CD8-positive, alpha-beta memory T cell (primary cell): ENCODE results near the gene PRKAB2. TPM values are rescaled to one million over a fixed set of nuclear protein-coding genes. Genes with fewer than 3 reads are reported as not detected.
A peak's percentile ranks its signal among the peaks of the same experiment; 100 is the strongest.
"Not testable (repeated sequence)": the region's sequence is repeated elsewhere in the genome, so short reads cannot be mapped to it uniquely, and the experiment has no call there.

Experiments
- CTCF ChIA-PET: fragments of 350-600 bp; sonication (Branson Sonifier 250); formaldehyde crosslinking; loops from one replicate; lab custom pipeline; 2021; ENCODE audit warnings: antibody characterized with exemption; lab: Charles Lee
- POLR2A ChIA-PET: fragments of 350-600 bp; sonication (Branson Sonifier 250); formaldehyde crosslinking; loops from one replicate; lab custom pipeline; 2021; ENCODE audit warnings: antibody characterized with exemption; lab: Charles Lee
- DNase-seq, 5 donors: peaks; one replicate each; pipeline versions ENCODE4 v3.0.0 to v3.0.0-alpha.2; 2020 to 2022; ENCODE audit warnings: mixed read lengths in 1 of 5
- H3K27ac ChIP-seq: one replicate; pipeline ENCODE4 v1.7.0; 2013; ENCODE audit warnings: low read depth, mild to moderate bottlenecking, low read length, moderate library complexity
- H3K27me3 ChIP-seq: 2 replicates; pipeline ENCODE4 v1.7.0; 2013; ENCODE audit warnings: low read length, mild to moderate bottlenecking; ENCODE audit not compliant: insufficient read depth, poor library complexity, severe bottlenecking
- H3K36me3 ChIP-seq: 2 replicates; pipeline ENCODE4 v1.7.0; 2013; ENCODE audit warnings: mild to moderate bottlenecking, low read length, moderate library complexity; ENCODE audit not compliant: insufficient read depth
- H3K4me1 ChIP-seq: 2 replicates; pipeline ENCODE4 v1.7.0; 2013; ENCODE audit warnings: mild to moderate bottlenecking, low read length, moderate library complexity; ENCODE audit not compliant: insufficient read depth
- H3K4me3 ChIP-seq: 2 replicates; pipeline ENCODE4 v1.7.0; 2013; ENCODE audit warnings: mild to moderate bottlenecking, low read length
- H3K9me3 ChIP-seq: 2 replicates; pipeline ENCODE4 v1.7.0; 2013; ENCODE audit warnings: mild to moderate bottlenecking, low read length
- H3K27ac Mint-ChIP-seq, 8 donors: one replicate each; pipeline ENCODE4 v1.8.0; 2020 to 2021; ENCODE audit warnings: mixed read lengths in 8 of 8, mild to moderate bottlenecking in 6 of 8, inconsistent platforms in 3 of 8, moderate library complexity in 3 of 8
- H3K27me3 Mint-ChIP-seq, 2 donors: one replicate each; pipeline ENCODE4 v1.8.0; 2020 to 2021; ENCODE audit warnings: mixed read lengths in 2 of 2, mild to moderate bottlenecking in 1 of 2, moderate library complexity in 1 of 2
- H3K36me3 Mint-ChIP-seq, 3 donors: one replicate each; pipeline ENCODE4 v1.8.0; 2020 to 2021; ENCODE audit warnings: mixed read lengths in 3 of 3, inconsistent platforms in 1 of 3, mild to moderate bottlenecking in 1 of 3
- H3K4me1 Mint-ChIP-seq, 3 donors: one replicate each; pipeline ENCODE4 v1.8.0; 2020 to 2021; ENCODE audit warnings: mixed read lengths in 3 of 3, inconsistent platforms in 1 of 3, mild to moderate bottlenecking in 1 of 3
- H3K4me3 Mint-ChIP-seq, 7 donors: one replicate each; pipeline ENCODE4 v1.8.0; 2020 to 2021; ENCODE audit warnings: mixed read lengths in 7 of 7, mild to moderate bottlenecking in 6 of 7, moderate library complexity in 4 of 7, inconsistent platforms in 2 of 7
- H3K9me3 Mint-ChIP-seq, 5 donors: one replicate each; pipeline ENCODE4 v1.8.0; 2020 to 2022; ENCODE audit warnings: mixed read lengths in 5 of 5, mild to moderate bottlenecking in 3 of 5, moderate library complexity in 2 of 5, inconsistent platforms in 1 of 5
- polyA plus RNA-seq: library from polyadenylated mRNA; unstranded; fragments of 300-500 nt; fragmentation: Illumina TruSeq; gene quantifications from one replicate; pipeline ENCODE4 v1.2.3, GENCODE V29; 2021
- total RNA-seq, 2 experiments: library from RNA; stranded (reverse); gene quantifications; one replicate each; pipeline ENCODE4 v1.2.3, GENCODE V29; 2021

The PRKAB2 gene
- total and polyA plus RNA-seq, 3 experiments from 2014 or later: 2.2 to 8.5 (median 7.3) TPM

DNA sequence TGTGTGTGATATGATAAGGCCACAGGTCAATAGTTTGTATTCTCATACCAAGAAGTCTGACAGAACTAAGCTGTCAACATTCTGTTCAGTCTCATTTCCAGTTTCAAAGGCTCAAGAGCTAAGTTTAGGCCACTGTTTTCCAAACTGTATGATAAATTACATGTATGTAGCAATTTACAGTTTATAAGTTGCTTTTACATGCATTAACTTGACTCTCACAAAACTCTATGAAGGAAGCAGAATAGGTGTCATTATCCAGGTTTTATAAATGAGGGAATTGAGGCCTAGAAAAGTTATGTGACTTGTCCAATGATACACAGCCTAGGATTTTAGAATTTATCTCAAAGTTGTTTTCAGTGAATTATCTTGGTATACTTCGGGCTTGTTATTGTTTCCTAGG is 29.5 kb upstream of the PRKAB2 start:
- Histone ChIP-seq H3K27ac (no peak overlapping the region), H3K4me1 (no peaks in the 10 kb centered on the region), H3K9me3 (no peaks in the 10 kb centered on the region), H3K27me3 (no peaks in the 10 kb centered on the region), H3K4me3 (no peak overlapping the region), H3K36me3 (no peaks in the 10 kb centered on the region)
- POLR2A ChIA-PET: no interaction called here
- Mint-ChIP-seq H3K4me1 (peaks cover 0 to 3% (median 2%) of the 10 kb centered on the region in 3 donors), H3K36me3 (peaks cover 8 to 17% (median 15%) of the 10 kb centered on the region in 3 donors), H3K4me3 (no peak overlapping the region), H3K27ac (no peak overlapping the region), H3K27me3 (no peaks in the 10 kb centered on the region), H3K9me3 (no peaks in the 10 kb centered on the region)
- DNase-seq: no peak
- CTCF ChIA-PET: interaction anchor here (1.3 kb wide), 1 partner anchor 22 kb away, joined by 3 read pairs; no protein-coding TSS in a partner anchor

DNA sequence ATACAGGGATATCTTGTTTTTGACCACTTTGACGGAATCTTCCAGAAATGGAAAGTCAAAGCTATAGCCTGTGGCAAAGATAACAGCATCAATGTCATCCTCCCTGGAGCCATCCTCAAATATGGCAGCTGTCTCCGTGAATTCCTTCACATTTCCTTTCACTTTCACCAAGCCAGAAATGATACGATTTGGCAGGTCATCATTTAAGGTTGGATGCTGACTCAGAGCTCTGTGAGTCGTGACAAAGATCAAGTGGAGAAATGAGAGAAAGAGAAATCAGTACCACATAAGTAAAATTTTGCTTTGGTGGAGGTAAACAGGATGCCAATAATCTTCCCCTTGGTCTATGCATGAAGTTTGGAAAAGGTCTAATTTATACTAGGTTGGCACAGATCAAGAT is 29.0 kb upstream of the PRKAB2 start:
- Histone ChIP-seq H3K4me1 (no peaks in the 10 kb centered on the region), H3K9me3 (no peaks in the 10 kb centered on the region), H3K27ac (no peak overlapping the region), H3K4me3 (no peak overlapping the region), H3K27me3 (no peaks in the 10 kb centered on the region), H3K36me3 (no peaks in the 10 kb centered on the region)
- Mint-ChIP-seq H3K36me3 (peaks cover 8 to 17% (median 15%) of the 10 kb centered on the region in 3 donors), H3K4me3 (no peak overlapping the region), H3K27ac (no peak overlapping the region), H3K9me3 (no peaks in the 10 kb centered on the region), H3K27me3 (no peaks in the 10 kb centered on the region), H3K4me1 (peaks cover 0 to 5% (median 2%) of the 10 kb centered on the region in 3 donors)
- ChIA-PET CTCF (interaction anchor here (1.3 kb wide), 1 partner anchor 22 kb away, joined by 3 read pairs; no protein-coding TSS in a partner anchor), POLR2A (no interaction called here)
- DNase-seq: no peak

DNA sequence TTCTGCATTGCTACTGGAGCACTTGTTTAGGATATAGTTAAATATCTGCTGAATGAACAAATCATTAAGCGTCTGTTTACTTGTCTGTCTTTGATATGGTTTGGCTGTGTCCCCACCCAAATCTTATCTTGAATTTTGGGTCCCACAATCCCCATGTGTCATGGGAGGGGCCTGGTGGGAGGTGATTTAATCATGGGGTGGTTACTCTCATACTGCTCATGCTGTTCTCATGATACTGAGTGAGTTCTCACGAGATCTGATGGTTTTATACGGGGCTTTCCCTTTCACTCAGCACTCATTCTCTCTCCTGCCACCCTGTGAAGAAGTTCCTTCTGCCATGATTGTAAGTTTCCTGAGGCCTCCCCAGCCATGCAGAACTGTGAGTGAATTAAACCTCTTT is 25.1 kb upstream of the PRKAB2 start:
- H3K27ac Mint-ChIP-seq, H3K36me3 ChIP-seq, H3K27me3 Mint-ChIP-seq, H3K4me3 ChIP-seq, H3K4me1 ChIP-seq, H3K27ac ChIP-seq, H3K9me3 ChIP-seq, POLR2A ChIA-PET, H3K4me3 Mint-ChIP-seq, H3K27me3 ChIP-seq, DNase-seq, CTCF ChIA-PET, H3K9me3 Mint-ChIP-seq, H3K4me1 Mint-ChIP-seq: not testable (repeated sequence)
- peaks cover 0 to 13% (median 2%) of the 10 kb centered on the region in 3 donors for H3K36me3 Mint-ChIP-seq

DNA sequence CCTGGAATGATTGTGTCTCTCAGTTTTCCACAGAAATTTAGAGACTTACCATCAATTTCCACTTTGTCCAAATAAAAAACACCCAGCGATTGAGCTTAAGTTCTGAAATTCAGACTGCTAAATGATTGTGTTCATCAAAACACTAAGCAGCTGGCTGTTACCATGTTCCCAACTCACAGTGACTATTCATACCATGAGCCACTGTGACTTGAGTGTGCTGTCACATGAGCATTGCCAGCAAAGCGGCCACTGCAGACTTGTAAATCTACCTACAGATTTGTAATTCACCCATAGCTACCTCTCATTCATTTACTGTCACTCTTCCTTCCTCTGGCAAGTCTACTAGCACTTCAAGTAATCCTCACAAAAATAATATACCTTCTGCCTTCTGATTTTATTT is 17.2 kb upstream of the PRKAB2 start:
- peaks cover 0 to 5% (median 3%) of the 10 kb centered on the region in 5 donors for H3K9me3 Mint-ChIP-seq
- no peaks in the 10 kb centered on the region for H3K4me1 ChIP-seq
- ChIA-PET POLR2A (no interaction called here), CTCF (interaction anchor here (1.1 kb wide), 1 partner anchor 54 kb away, joined by 4 read pairs; no protein-coding TSS in a partner anchor)
- H3K36me3 Mint-ChIP-seq: peaks cover 0 to 10% (median 0%) of the 10 kb centered on the region in 3 donors
- no peaks in the 10 kb centered on the region for H3K4me1 Mint-ChIP-seq
- no peak overlapping the region for H3K4me3 ChIP-seq
- H3K27ac ChIP-seq: no peak overlapping the region
- no peak overlapping the region for H3K27ac Mint-ChIP-seq
- peaks cover 0 to 2% of the 10 kb centered on the region in 2 donors for H3K27me3 Mint-ChIP-seq
- no peaks in the 10 kb centered on the region for H3K9me3 ChIP-seq
- H3K36me3 ChIP-seq: no peaks in the 10 kb centered on the region
- DNase-seq: no peak
- H3K27me3 ChIP-seq: no peaks in the 10 kb centered on the region
- H3K4me3 Mint-ChIP-seq: no peak overlapping the region

DNA sequence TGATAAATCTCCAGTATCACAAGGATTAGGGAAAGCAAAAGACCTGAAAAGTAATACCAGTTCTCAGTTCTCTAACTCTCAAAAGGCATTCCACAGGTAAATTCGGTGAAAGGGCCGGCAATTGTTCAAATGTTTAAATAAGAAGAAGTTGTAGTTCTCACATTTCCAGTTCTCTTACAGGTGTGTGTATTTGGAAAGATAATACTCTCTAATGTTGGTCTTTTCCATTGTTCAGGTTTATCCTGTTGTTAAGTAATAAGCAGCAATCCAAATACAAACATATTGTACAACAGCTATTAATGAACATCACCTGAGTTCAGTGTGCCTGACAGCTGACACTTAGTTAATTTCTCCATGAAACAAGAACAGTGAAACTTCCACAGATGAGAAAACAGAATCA is 13.2 kb upstream of the PRKAB2 start:
- Histone ChIP-seq H3K27me3 (no peaks in the 10 kb centered on the region), H3K9me3 (no peaks in the 10 kb centered on the region), H3K4me3 (no peak overlapping the region), H3K36me3 (no peaks in the 10 kb centered on the region), H3K4me1 (no peaks in the 10 kb centered on the region), H3K27ac (no peak overlapping the region)
- ChIA-PET CTCF (interaction anchor here (1.5 kb wide), 1 partner anchor 13 kb away, joined by 3 read pairs; no protein-coding TSS in a partner anchor), POLR2A (no interaction called here)
- Mint-ChIP-seq H3K4me3 (no peak overlapping the region), H3K27me3 (peaks cover 0 to 2% of the 10 kb centered on the region in 2 donors), H3K36me3 (no peaks in the 10 kb centered on the region), H3K4me1 (no peaks in the 10 kb centered on the region), H3K27ac (no peak overlapping the region), H3K9me3 (no peaks in the 10 kb centered on the region)
- no peak for DNase-seq

DNA sequence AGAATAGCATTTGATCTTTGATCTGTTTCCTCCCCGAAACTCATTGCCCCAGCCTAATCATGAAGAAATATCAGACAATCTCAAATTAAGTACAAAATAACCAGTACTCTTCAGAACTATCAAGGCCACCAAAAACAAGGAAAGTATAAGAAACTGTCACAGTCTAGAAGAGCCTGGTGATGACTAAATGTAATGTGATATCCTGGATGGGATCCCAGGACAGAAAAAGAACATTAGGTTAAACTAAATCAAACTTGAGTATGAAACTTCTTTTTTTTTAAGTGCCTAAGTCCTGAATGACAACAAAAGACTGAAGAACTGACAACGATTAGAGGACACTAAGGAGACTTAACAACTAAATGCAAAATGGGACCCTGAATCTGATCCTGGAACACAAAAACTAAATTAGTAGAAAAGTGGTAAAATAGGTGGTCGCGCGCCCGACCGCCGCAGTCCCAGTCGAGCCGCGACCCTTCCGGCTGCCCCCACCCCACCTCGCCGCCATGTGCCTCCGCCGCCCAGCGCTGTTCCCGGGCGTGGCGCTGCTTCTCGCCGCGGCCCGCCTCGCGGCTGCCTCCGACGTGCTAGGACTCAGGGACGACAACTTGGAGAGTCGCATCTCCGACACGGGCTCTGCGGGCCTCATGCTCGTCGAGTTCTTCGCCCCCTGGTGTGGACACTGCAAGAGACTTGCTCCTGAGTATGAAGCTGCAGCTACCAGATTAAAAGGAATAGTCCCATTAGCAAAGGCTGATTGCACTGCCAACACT is 5.5 kb upstream of the PRKAB2 start:
- no peak overlapping the region for H3K4me3 ChIP-seq
- CTCF ChIA-PET: no interaction called here

GRCh38 chr1:147171399-147172167 is 687 bp downstream of the PRKAB2 start:
- Histone ChIP-seq H3K27me3 (no peaks in the 10 kb centered on the region), H3K9me3 (no peaks in the 10 kb centered on the region), H3K4me1 (peaks cover 27% of the 10 kb centered on the region), H3K36me3 (no peaks in the 10 kb centered on the region), H3K4me3 (peak overlapping the region; percentile 90), H3K27ac (peak overlapping the region; percentile 71)
- Mint-ChIP-seq H3K4me1 (peaks cover 33 to 56% (median 56%) of the 10 kb centered on the region in 3 donors), H3K4me3 (peak overlapping the region; percentile 96 to 100 (median 99)), H3K27me3 (no peaks in the 10 kb centered on the region), H3K9me3 (peaks cover 0 to 2% (median 0%) of the 10 kb centered on the region in 5 donors), H3K36me3 (peaks cover 11 to 35% (median 14%) of the 10 kb centered on the region in 3 donors), H3K27ac (peak overlapping the region; percentile 46 to 97 (median 92))
- no peak for DNase-seq
- CTCF ChIA-PET: interaction anchor here (1.1 to 4.7 kb wide), 2 partner anchors 9 to 71 kb away, joined by 6 to 52 read pairs; partner anchors contain the start of gene CHD1L
- POLR2A ChIA-PET: interaction anchor here (0.6 to 1.6 kb wide), 2 partner anchors 71 to 108 kb away, joined by 4 to 14 read pairs; partner anchors contain the start of gene CHD1L

More for the DNA sequence above, 5.5 kb upstream of the PRKAB2 start:
- Mint-ChIP-seq H3K4me3 (peak overlapping the region in 3 of 7 donors; percentile 27 to 57 (median 39)), H3K36me3 (peaks cover 7 to 41% (median 17%) of the 10 kb centered on the region in 3 donors), H3K9me3 (peaks cover 2 to 26% (median 8%) of the 10 kb centered on the region in 5 donors), H3K4me1 (peaks cover 12 to 26% (median 25%) of the 10 kb centered on the region in 3 donors), H3K27me3 (peaks cover 0 to 1% of the 10 kb centered on the region in 2 donors), H3K27ac (no peak overlapping the region)
- no peak for DNase-seq
- POLR2A ChIA-PET: no interaction called here
- Histone ChIP-seq H3K27me3 (no peaks in the 10 kb centered on the region), H3K9me3 (no peaks in the 10 kb centered on the region), H3K4me1 (peaks cover 12% of the 10 kb centered on the region), H3K27ac (no peak overlapping the region), H3K36me3 (no peaks in the 10 kb centered on the region)
